ENCODE measurements around the gene MRFAP1L1. TPM values are rescaled to one million over a fixed set of nuclear protein-coding genes. Genes with fewer than 3 reads are reported as not detected.

Gene MRFAP1L1
- polyA plus RNA-seq, 1 donor from 2014 or later = 438 TPM

GRCh38 chr4:6659897-6660296 is 49.8 kb downstream of the MRFAP1L1 start:
- Histone ChIP-seq H3K9me2 (ENCODE audit: insufficient read depth, low read length) (no peaks in the 10 kb centered on the region), H4K20me1 (ENCODE audit: insufficient read depth) (no peaks in the 10 kb centered on the region), H3K4me2 (ENCODE audit: low read length) (no peak overlapping the region), H3K9me3 (ENCODE audit: low read length) (no peaks in the 10 kb centered on the region), H3K27me3 (ENCODE audit: insufficient read depth, low read depth, low read length) (no peaks in the 10 kb centered on the region), H3K27ac (ENCODE audit: low read length) (no peak overlapping the region), H2AFZ (ENCODE audit: low read depth, low read length) (no peak overlapping the region), H3K79me2 (replicated peaks; ENCODE audit: insufficient read depth, low read length) (no peaks in the 10 kb centered on the region), H3F3A (ENCODE audit: insufficient read depth, low read length, poor library complexity, severe bottlenecking) (no peaks in the 10 kb centered on the region), H3K9ac (ENCODE audit: low read length) (no peak overlapping the region), H3K36me3 (ENCODE audit: insufficient read depth, low read length) (no peaks in the 10 kb centered on the region), H3K4me3 (ENCODE audit: low read length) (no peak overlapping the region)
- TF ChIP-seq RAD21 (conservative IDR thresholded peaks at IDR 0.05) (no peak), REST (IDR thresholded peaks at IDR 0.05; ENCODE audit: borderline replicate concordance) (no peak)

- Histone ChIP-seq H3K9me2 (ENCODE audit: insufficient read depth, low read length) (no peaks in the 10 kb centered on the region), H3K9ac (ENCODE audit: low read length) (no peak overlapping the region), H3K36me3 (ENCODE audit: insufficient read depth, low read length) (no peaks in the 10 kb centered on the region), H3K79me2 (replicated peaks; ENCODE audit: insufficient read depth, low read length) (no peaks in the 10 kb centered on the region), H3K4me2 (ENCODE audit: low read length) (no peak overlapping the region), H3K9me3 (ENCODE audit: low read length) (no peaks in the 10 kb centered on the region), H3K27me3 (ENCODE audit: insufficient read depth, low read depth, low read length) (no peaks in the 10 kb centered on the region), H2AFZ (ENCODE audit: low read depth, low read length) (no peak overlapping the region), H4K20me1 (ENCODE audit: insufficient read depth) (no peaks in the 10 kb centered on the region), H3K27ac (ENCODE audit: low read length) (no peak overlapping the region), H3F3A (ENCODE audit: insufficient read depth, low read length, poor library complexity, severe bottlenecking) (no peaks in the 10 kb centered on the region), H3K4me3 (ENCODE audit: low read length) (no peak overlapping the region)
- TF ChIP-seq SMC3 (conservative IDR thresholded peaks at IDR 0.05; ENCODE audit: poor library complexity) = no peak
- TF ChIP-seq MXI1 (conservative IDR thresholded peaks at IDR 0.05; ENCODE audit: poor library complexity, severe bottlenecking) = no peak
- no peak for TF ChIP-seq EZH2 (IDR thresholded peaks at IDR 0.05; ENCODE audit: borderline replicate concordance, insufficient read depth, low read length, poor library complexity, severe bottlenecking)
- TF ChIP-seq TAF1 (IDR thresholded peaks at IDR 0.05; ENCODE audit: low read depth) = no peak
- no peak for TF ChIP-seq RAD21 (conservative IDR thresholded peaks at IDR 0.05)
- TF ChIP-seq POLR2AphosphoS5 (IDR thresholded peaks at IDR 0.05) = no peak
- no peak for TF ChIP-seq REST (IDR thresholded peaks at IDR 0.05; ENCODE audit: borderline replicate concordance)
- TF ChIP-seq CTCF (IDR thresholded peaks at IDR 0.05; ENCODE audit: poor library complexity, severe bottlenecking) = no peak
Measured at GRCh38 chr4:6658597-6659075, 51.0 kb downstream of the MRFAP1L1 start.
